HS-27A (cell line): ENCODE data around the gene KCNK16.

Experiments
- DNase-seq: peaks from one replicate; pipeline ENCODE4 v3.0.0-alpha.2; 2012; ENCODE audit warnings: low read depth, missing footprints

The KCNK16 gene

DNA sequence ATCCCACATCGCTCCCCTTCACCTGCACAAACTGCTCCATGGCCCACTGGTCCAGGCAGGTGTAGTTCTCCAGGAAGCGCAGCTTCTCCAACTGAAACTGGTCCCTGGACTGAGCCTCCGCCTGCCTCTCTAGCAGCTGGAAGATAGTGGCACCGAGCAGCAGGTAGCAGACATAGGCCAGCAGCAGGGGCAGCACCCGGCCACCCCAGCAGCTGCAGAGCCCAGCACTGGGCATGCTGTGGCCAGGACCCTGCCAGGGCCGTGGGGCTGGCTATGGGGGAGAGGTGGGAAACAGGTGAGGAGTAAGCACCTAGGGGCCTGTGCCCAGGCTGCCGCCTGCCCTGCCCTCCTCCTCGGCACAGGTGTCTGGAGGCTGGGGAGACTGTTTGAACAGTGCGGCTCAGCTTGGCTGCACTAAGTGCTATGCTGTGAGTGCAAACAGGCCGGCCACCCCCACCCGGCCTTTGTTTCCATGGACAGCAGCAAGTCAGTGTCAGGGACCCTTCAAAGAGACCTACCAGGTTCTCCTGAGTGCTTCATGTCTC is at the start of gene KCNK16:
TSS of gene KCNK16 (minus strand) at position 397 of the 545 bp plus-strand sequence. CDS start at position 235, 162 bp downstream.
- no peak for DNase-seq

GRCh38 chr6:39370390-39370789 is 47.9 kb upstream of the KCNK16 start:
- DNase-seq, result no peak

DNA sequence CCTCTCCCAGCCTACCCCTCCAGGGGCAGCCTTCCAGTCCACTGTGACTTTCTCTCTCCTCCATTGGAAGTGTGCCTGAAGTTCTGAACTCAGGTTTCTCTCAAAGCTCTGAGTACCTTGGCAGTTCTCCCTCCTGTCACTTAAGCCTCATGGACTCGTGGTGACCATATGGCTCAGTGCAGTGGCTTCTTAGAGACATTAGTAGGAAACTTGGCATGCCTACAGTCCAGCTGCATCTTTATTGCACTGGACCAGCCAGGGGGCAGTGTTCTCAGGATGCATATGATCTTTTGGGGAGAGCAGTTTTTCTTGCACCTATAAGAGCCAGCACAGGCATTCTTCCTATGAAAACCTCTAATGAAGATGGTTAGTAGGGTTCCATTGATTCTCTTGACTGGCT is 47.5 kb upstream of the KCNK16 start:
- no peak for DNase-seq

- DNase-seq, result no peak
These were observed 45.2 kb upstream of the KCNK16 start for GRCh38 chr6:39367700-39368099.

GRCh38 chr6:39366931-39367618 is 44.6 kb upstream of the KCNK16 start:
- DNase-seq, result no peak

DNA sequence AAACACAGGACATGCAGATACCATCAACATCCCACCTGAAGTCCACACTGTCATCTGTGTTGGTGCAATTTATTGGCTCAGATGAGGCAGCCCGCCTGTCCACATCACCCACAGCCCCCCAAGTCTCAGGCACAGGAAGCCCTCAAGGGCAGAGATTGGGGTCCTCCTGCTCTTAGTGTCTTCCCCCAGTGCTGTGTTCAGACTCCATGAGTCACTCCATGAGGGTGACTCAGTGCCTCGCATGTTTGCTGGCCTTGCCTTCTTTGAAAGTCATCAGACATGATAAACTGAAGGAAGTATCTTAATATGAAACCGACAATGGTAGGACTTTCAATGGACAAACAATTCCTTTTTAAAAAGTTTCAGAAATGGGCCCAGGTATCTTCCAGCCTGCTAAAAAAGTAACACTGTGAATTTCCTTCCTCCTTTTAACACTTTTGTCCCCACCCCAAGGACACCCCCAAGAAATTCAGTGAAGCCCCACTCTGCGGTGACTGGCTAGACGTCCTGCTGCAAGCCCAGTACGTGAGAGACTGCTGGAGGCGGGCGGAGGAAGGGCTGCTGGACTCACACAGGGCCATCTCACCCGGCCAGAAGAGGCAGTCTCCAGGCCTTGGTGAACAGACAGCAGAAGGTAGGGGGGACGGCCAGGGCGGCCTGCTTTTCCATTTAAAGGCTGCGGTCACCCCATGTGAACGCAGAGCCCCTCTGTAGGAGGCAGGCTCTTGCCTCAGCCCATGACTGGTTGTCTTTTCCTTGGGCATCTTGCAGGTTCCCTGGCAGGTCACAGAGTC is 43.0 kb upstream of the KCNK16 start:
- no peak for DNase-seq

GRCh38 chr6:39363280-39363679 is 40.8 kb upstream of the KCNK16 start:
- no peak for DNase-seq

DNA sequence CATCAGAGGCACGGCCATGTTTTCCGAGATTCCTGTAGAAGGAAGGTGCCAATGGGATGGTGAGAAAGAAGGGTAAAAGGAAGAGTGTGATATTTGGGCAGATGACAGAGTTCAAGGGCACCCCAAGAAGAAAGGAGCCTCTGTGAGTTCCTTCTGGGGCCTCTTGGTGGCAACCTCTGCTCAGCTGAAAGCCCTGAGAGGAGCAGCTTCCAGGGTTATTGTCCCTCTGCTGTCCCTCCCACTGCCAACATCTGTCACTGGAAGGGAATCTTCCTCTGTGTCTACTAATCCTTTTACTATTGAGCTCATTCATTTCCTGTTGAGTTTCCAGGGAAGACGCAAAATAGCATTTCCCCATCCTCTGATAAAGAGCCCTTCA is 40.0 kb upstream of the KCNK16 start:
- DNase-seq, result no peak

DNA sequence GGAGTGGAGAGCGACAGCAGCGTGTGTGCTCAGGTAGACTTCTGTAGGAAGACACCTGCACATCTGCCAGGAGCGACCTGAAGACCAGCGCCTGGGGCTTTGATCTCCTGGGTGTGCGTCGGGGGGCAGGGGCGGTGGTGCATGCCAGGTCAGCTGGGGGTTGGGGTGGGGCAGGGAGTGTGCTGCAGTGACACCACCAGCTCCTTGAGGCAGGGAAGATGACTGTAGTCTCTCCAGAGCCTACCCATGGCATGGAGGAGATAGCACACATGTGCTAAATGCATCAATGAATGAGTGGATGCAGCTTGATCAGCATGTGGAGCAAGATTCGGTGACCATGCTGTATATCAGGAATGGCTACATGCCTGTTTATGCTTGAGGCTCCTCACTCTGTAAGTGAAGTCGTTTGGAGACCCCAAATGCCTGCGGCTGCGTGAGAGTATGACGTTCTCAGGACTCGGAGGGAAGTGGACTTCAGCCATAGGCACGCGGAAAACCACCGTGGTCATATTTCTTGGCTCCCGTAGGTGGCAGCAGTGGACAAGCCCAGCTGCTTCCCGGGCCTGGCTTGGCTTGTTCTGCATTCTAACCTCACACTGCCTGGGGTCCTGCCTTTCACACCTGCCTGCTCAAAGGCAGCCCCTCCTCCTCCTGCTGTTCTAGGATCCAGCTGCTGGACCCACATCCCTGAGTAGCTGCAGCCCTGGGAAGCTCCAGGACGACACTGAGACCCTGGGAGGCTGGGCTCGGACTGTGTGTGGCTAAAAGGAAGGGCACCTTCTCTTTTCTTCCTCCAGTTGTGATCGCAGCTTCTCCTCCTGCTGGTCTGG is 39.4 kb upstream of the KCNK16 start:
- DNase-seq, result peak; percentile 14

- no peak for DNase-seq
These were observed 37.9 kb upstream of the KCNK16 start for GRCh38 chr6:39360378-39360777.

GRCh38 chr6:39357998-39358686 is 35.6 kb upstream of the KCNK16 start:
- DNase-seq, result no peak

GRCh38 chr6:39353698-39354315 is 31.3 kb upstream of the KCNK16 start:
- DNase-seq, result no peak

GRCh38 chr6:39350723-39351505 is 28.4 kb upstream of the KCNK16 start:
- DNase-seq, result no peak

DNA sequence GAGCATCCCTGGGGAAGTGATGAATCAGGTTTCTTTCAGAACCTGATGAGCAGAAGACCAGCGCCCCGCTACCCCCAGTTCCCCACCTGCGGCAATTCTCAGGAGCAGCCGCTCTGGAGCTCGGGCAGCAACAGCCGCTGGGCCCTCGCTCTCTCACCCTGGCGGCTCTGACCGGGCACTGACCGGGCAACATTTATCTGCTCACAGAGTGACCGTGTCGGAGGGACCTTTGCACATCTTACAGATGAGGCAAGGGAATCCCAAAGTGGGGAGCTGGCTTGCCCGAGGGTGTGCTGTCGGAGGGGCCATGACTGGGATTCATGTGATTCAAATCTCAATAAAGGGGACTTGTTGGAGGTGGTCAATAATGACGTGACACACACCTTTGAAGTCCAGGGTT is 26.2 kb upstream of the KCNK16 start:
- no peak for DNase-seq

GRCh38 chr6:39347906-39348585 is 25.5 kb upstream of the KCNK16 start:
- DNase-seq, result no peak

DNA sequence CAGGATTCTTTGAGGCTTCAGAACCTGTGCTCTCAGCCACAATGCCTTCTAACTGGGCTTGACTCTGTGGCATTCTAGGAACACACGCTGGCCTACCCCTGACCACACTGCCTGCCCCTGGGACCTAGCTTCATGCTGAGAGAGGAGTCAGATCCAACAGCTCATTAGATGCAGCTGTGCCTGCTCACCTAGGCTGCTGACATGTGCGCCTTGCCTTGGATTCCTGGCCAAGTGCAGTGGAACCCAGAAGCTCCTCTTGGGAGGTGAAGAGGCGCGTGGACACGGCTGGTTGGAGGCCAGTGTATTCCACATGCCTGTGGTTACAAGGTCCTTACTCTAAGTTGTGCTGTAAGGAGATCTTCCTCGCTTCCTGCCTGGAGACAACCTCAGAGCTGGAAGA is 24.7 kb upstream of the KCNK16 start:
- no peak for DNase-seq

DNA sequence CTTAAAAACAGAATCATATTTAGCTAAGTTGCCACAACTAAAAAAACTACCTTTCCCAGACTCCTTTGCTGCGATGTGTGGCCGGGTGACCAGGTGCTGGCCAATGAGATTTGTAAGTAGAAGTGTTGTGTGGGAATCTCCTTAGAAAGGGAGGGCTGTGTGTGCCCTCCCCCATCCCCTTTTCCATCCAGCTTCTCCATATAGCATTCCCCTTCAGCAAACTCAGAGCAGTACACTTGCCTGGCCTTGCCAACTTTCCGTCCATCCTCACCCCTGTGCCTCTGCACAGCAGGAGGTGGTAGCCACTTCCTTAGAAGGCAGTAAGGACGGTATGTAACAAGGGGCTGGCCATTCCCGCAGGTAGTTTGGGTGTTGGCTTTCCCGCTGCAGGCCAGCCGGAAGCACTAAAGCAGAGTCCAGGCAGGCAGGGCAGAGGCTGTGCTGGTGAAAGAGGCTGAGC is 22.3 kb upstream of the KCNK16 start:
- no peak for DNase-seq

- no peak for DNase-seq
These were observed 20.9 kb upstream of the KCNK16 start for GRCh38 chr6:39343396-39343870.

DNA sequence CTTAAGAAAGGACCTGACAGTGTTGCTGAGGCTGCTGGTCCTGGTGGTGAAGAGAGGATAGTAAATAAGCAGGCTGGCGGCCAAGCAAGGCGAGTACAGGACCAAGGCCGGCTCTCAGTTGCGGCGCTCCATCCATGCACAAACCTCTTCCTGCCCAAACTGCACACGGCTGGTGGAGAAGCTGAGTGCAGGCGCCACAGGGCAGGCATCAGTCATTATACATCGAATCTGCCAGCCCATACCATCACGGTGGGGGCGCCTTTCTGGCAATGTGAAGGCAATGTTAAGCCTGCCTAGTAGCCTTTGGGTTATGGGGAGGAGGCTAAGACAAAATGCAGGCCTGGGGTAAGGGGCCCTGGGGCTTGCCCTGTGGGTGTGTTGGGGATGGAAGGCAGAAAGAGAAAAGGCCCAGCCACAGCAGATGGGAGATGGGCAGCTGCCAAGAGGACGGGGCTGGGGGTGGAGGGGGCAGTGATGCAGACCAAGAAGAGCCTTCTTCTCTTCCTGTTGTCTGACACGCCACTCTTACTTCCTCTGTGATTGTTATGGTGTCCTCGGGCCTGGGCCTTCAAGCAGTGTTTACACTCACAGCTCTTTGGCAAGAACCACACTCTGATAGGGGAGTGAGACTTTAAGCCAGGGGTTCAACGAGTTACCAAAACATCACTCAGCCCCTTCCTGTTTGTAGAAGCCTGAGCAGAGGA is 20.3 kb upstream of the KCNK16 start:
- no peak for DNase-seq
